HEK293 (cell line): ENCODE results near the gene MYO7A.

Experiments used
- CTCF ChIA-PET: fragments of 350-600 bp; formaldehyde crosslinking; extraction: SDS; loops from one replicate; lab custom pipeline; 2021; ENCODE audit warnings: antibody characterized with exemption; lab: Yijun Ruan, JAX
- POLR2A ChIA-PET: fragments of 300-600 bp; formaldehyde crosslinking; extraction: SDS; loops from one replicate; lab custom pipeline; 2020; ENCODE audit warnings: antibody characterized with exemption, inconsistent platforms; lab: Yijun Ruan, JAX
- H3K27ac ChIP-seq: fragments of 200-500 bp; sonication (Bioruptor generic); 2 replicates; pipeline ENCODE4 v1.5.1; 2014; ENCODE audit warnings: low read depth, low read length, control low read depth, inconsistent platforms; ENCODE audit errors: extremely low read depth
- H3K36me3 ChIP-seq, 2 experiments: fragments of 200-500 bp in 1 of 2; sonication (Bioruptor generic) in 1 of 2; 1 replicate in 1 of 2; 2 replicates in 1 of 2; pipeline ENCODE4 v1.5.1; 2014 to 2017; ENCODE audit warnings: inconsistent platforms in 2 of 2, low read length in 2 of 2; ENCODE audit not compliant: control insufficient read depth in 2 of 2, insufficient read depth in 1 of 2
- H3K4me1 ChIP-seq: fragments of 200-500 bp; sonication (Bioruptor generic); 2 replicates; pipeline ENCODE4 v1.5.1; 2014; ENCODE audit warnings: mild to moderate bottlenecking, low read length, inconsistent platforms; ENCODE audit not compliant: control insufficient read depth, insufficient read depth
- H3K4me3 ChIP-seq: 2 replicates; pipeline ENCODE4 v1.5.1; 2011; ENCODE audit warnings: low read depth, mild to moderate bottlenecking, control low read depth, low read length, moderate library complexity
- H3K9me3 ChIP-seq: fragments of 200-500 bp; sonication (Bioruptor generic); 2 replicates; pipeline ENCODE4 v1.5.1; 2014; ENCODE audit warnings: low read depth, low read length, inconsistent platforms; ENCODE audit not compliant: control insufficient read depth, insufficient read depth
- GLIS1 ChIP-seq: fragments of 450-650 bp; formaldehyde crosslinking; IDR thresholded peaks from 2 replicates; pipeline ENCODE4 v1.5.1; 2016; ENCODE audit warnings: missing biosample characterization, missing genetic modification characterization
- KLF10 ChIP-seq: fragments of 450-650 bp; IDR thresholded peaks from 2 replicates; pipeline ENCODE4 v1.5.1; 2018; ENCODE audit warnings: missing biosample characterization, mild to moderate bottlenecking, missing genetic modification characterization
- OVOL3 ChIP-seq: fragments of 450-650 bp; formaldehyde crosslinking; IDR thresholded peaks from 2 replicates; pipeline ENCODE4 v1.5.1; 2016; ENCODE audit warnings: missing biosample characterization, missing genetic modification characterization
- ZBTB7A ChIP-seq: fragments of 450-650 bp; formaldehyde crosslinking; IDR thresholded peaks from 2 replicates; pipeline ENCODE4 v1.5.1; 2016; ENCODE audit warnings: low read depth, missing biosample characterization, missing genetic modification characterization
- ZNF214 ChIP-seq: fragments of 450-650 bp; formaldehyde crosslinking; IDR thresholded peaks from 2 replicates; pipeline ENCODE4 v1.5.1; 2017; ENCODE audit warnings: missing biosample characterization, mild to moderate bottlenecking, missing genetic modification characterization, borderline replicate concordance
- ZNF221 ChIP-seq: fragments of 450-650 bp; formaldehyde crosslinking; IDR thresholded peaks from 2 replicates; pipeline ENCODE4 v1.5.1; 2017; ENCODE audit warnings: missing biosample characterization, missing genetic modification characterization, borderline replicate concordance
- ZNF23 ChIP-seq: fragments of 450-650 bp; formaldehyde crosslinking; IDR thresholded peaks from 2 replicates; pipeline ENCODE4 v1.5.1; 2016; ENCODE audit warnings: missing biosample characterization, missing genetic modification characterization, borderline replicate concordance
- ZNF350 ChIP-seq: fragments of 450-650 bp; formaldehyde crosslinking; IDR thresholded peaks from 2 replicates; pipeline ENCODE4 v1.5.0; 2017; ENCODE audit warnings: missing biosample characterization, mild to moderate bottlenecking, missing genetic modification characterization
- ZNF354C ChIP-seq: fragments of 450-650 bp; formaldehyde crosslinking; IDR thresholded peaks from 2 replicates; pipeline ENCODE4 v1.5.1; 2016; ENCODE audit warnings: missing biosample characterization, missing genetic modification characterization, low read depth, borderline replicate concordance
- ZNF626 ChIP-seq: fragments of 450-650 bp; sonication (Bioruptor Pico); formaldehyde crosslinking; IDR thresholded peaks from 2 replicates; pipeline ENCODE4 v1.5.1; 2018; ENCODE audit warnings: missing biosample characterization, missing genetic modification characterization, inconsistent platforms
- ZNF777 ChIP-seq: fragments of 450-650 bp; formaldehyde crosslinking; IDR thresholded peaks from 2 replicates; pipeline ENCODE4 v1.5.1; 2017; ENCODE audit warnings: missing biosample characterization, missing genetic modification characterization, borderline replicate concordance
- ZNF843 ChIP-seq: fragments of 450-650 bp; formaldehyde crosslinking; IDR thresholded peaks from 2 replicates; pipeline ENCODE4 v1.5.1; 2016; ENCODE audit warnings: missing biosample characterization, missing genetic modification characterization
- ZSCAN30 ChIP-seq: fragments of 450-650 bp; IDR thresholded peaks from 2 replicates; pipeline ENCODE4 v1.5.1; 2018; ENCODE audit warnings: missing biosample characterization, mild to moderate bottlenecking, missing genetic modification characterization, moderate library complexity
- TF ChIP-seq, protein P1 (sequence below): sonication (generic); formaldehyde crosslinking; IDR thresholded peaks from 2 replicates; pipeline ENCODE4 v1.8.1; 2022; ENCODE audit warnings: mild to moderate bottlenecking, moderate library complexity, missing genetic modification reagents
- TF ChIP-seq, protein P2 (sequence below): fragments of 450-650 bp; formaldehyde crosslinking; IDR thresholded peaks from 2 replicates; pipeline ENCODE4 v1.5.1; 2016; ENCODE audit warnings: missing biosample characterization, missing genetic modification characterization
- TF ChIP-seq, protein P3 (sequence below): fragments of 450-650 bp; formaldehyde crosslinking; optimal IDR thresholded peaks from 2 replicates; pipeline ENCODE3; 2016; ENCODE audit warnings: missing biosample characterization, mild to moderate bottlenecking, missing genetic modification characterization
- TF ChIP-seq, protein P4 (sequence below): fragments of 450-650 bp; formaldehyde crosslinking; IDR thresholded peaks from 2 replicates; pipeline ENCODE4 v1.5.1; 2016; ENCODE audit warnings: missing biosample characterization, missing genetic modification characterization
- TF ChIP-seq, protein P5 (sequence below): fragments of 450-650 bp; formaldehyde crosslinking; IDR thresholded peaks from 2 replicates; pipeline ENCODE4 v1.5.1; 2016; ENCODE audit warnings: missing biosample characterization, missing genetic modification characterization
- TF ChIP-seq, protein P6 (sequence below): fragments of 450-650 bp; formaldehyde crosslinking; IDR thresholded peaks from 2 replicates; pipeline ENCODE4 v1.5.1; 2016; ENCODE audit warnings: missing biosample characterization, missing genetic modification characterization
- TF ChIP-seq, protein P7 (sequence below): fragments of 450-650 bp; formaldehyde crosslinking; IDR thresholded peaks from 2 replicates; pipeline ENCODE4 v1.5.1; 2017; ENCODE audit warnings: missing biosample characterization, missing genetic modification characterization
- TF ChIP-seq, protein P8 (sequence below): fragments of 450-650 bp; formaldehyde crosslinking; conservative IDR thresholded peaks from 2 replicates; pipeline ENCODE4 v1.5.1; 2016; ENCODE audit warnings: low read depth, missing biosample characterization, missing genetic modification characterization

The MYO7A gene

DNA sequence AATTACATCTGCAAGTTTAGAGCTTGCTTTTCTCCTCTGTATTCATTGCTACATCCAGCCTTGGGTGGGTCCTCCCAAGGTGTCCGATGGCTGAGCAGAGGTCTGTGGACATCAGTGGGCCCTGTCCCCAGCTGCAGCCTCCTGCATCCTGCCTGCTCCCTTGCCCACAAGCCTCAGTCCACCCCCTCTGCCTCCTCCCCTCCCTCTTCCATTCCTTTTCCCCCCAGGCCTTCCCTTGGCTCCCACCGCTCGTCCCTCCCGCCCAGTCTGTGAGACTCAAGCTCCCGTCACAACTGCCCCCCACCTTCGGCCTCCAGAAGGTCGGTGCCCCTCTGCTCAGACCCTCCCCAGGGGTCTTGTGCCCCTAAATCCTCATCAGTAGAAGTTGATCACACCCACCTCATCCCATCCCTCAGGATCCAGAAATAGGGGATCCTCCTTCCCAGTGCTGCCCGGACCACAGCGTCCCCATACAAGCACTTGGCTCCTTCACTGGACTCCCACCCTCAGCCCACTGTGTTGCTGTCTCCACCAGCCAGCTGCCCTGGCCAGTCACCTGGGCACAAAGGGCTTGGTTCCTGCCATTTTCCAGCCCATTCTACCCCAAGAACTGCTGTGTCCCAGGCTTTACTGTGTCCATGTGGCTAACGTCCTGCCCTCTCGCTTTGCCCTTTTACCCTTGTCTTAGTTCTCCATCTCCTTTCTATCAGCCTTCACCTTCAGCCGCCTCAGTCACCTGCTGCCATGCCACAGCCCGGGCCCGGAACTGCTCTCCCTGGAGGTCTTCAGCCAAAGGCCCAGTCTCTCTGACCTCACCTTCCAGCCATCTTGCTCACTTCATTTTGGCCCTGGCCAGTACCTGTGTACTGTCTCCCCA lies 27.6 kb upstream of the MYO7A start:
- CTCF ChIA-PET: interaction anchor here (0.7 to 2.9 kb wide), 5 partner anchors 9 to 457 kb away, joined by 3 to 18 read pairs (median 4); no protein-coding TSS in a partner anchor

DNA sequence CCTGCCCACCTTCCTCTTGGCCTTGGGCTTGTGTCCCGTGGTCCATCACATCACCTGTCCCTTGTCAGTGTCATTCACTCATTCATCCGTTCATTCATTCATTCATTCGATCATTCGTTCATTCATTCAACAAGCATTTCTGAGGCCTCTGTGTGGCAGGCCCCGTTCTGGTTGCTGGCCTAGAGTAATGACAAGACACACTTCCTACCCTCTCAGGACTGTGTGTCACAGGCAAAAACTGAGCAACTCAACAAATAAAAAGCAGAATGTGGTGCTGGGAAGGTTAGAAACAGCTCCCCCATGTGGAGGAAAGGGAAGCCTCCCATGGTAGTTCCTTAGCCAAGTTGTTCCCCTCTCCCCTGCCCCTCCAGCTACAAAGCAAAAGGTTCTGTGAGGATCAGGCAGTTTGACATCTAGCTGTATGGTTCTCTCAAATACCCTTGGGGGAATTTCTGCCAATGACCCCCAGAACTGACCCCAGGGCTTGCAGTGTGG lies 27.0 kb upstream of the MYO7A start:
- H3K27ac ChIP-seq: no peak overlapping the region
- no peak overlapping the region for H3K4me3 ChIP-seq
- no peaks in the 10 kb centered on the region for H3K36me3 ChIP-seq
- no peaks in the 10 kb centered on the region for H3K4me1 ChIP-seq
- no peaks in the 10 kb centered on the region for H3K9me3 ChIP-seq
- CTCF ChIA-PET: interaction anchor here (0.5 to 2.9 kb wide), 5 partner anchors 10 to 1246 kb away, joined by 3 to 18 read pairs (median 3); no protein-coding TSS in a partner anchor
- POLR2A ChIA-PET: no interaction called here
- TF ChIP-seq, protein P1, sequence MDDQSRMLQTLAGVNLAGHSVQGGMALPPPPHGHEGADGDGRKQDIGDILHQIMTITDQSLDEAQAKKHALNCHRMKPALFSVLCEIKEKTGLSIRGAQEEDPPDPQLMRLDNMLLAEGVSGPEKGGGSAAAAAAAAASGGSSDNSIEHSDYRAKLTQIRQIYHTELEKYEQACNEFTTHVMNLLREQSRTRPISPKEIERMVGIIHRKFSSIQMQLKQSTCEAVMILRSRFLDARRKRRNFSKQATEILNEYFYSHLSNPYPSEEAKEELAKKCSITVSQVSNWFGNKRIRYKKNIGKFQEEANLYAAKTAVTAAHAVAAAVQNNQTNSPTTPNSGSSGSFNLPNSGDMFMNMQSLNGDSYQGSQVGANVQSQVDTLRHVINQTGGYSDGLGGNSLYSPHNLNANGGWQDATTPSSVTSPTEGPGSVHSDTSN (CRISPR knock-in tag): no peak
- TF ChIP-seq ZNF626 (tag by site-specific recombination) (no peak), ZNF843 (tag by site-specific recombination) (no peak), ZNF354C (no peak)
- TF ChIP-seq, protein P2, sequence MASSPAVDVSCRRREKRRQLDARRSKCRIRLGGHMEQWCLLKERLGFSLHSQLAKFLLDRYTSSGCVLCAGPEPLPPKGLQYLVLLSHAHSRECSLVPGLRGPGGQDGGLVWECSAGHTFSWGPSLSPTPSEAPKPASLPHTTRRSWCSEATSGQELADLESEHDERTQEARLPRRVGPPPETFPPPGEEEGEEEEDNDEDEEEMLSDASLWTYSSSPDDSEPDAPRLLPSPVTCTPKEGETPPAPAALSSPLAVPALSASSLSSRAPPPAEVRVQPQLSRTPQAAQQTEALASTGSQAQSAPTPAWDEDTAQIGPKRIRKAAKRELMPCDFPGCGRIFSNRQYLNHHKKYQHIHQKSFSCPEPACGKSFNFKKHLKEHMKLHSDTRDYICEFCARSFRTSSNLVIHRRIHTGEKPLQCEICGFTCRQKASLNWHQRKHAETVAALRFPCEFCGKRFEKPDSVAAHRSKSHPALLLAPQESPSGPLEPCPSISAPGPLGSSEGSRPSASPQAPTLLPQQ (tag by site-specific recombination): no peak
- TF ChIP-seq, protein P3, sequence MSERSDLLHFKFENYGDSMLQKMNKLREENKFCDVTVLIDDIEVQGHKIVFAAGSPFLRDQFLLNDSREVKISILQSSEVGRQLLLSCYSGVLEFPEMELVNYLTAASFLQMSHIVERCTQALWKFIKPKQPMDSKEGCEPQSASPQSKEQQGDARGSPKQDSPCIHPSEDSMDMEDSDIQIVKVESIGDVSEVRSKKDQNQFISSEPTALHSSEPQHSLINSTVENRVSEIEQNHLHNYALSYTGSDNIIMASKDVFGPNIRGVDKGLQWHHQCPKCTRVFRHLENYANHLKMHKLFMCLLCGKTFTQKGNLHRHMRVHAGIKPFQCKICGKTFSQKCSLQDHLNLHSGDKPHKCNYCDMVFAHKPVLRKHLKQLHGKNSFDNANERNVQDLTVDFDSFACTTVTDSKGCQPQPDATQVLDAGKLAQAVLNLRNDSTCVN: no peak

More for the DNA sequence above, 27.6 kb upstream of the MYO7A start:
- Histone ChIP-seq H3K4me1 (no peaks in the 10 kb centered on the region), H3K9me3 (no peaks in the 10 kb centered on the region), H3K27ac (no peak overlapping the region), H3K4me3 (no peak overlapping the region), H3K36me3 (no peaks in the 10 kb centered on the region)
- no peak for TF ChIP-seq ZNF350 (tag by site-specific recombination)
- TF ChIP-seq, protein P4, sequence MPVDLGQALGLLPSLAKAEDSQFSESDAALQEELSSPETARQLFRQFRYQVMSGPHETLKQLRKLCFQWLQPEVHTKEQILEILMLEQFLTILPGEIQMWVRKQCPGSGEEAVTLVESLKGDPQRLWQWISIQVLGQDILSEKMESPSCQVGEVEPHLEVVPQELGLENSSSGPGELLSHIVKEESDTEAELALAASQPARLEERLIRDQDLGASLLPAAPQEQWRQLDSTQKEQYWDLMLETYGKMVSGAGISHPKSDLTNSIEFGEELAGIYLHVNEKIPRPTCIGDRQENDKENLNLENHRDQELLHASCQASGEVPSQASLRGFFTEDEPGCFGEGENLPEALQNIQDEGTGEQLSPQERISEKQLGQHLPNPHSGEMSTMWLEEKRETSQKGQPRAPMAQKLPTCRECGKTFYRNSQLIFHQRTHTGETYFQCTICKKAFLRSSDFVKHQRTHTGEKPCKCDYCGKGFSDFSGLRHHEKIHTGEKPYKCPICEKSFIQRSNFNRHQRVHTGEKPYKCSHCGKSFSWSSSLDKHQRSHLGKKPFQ (tag by site-specific recombination): no peak
- TF ChIP-seq ZSCAN30 (tag by site-specific recombination): no peak
- no peak for TF ChIP-seq ZNF214 (tag by site-specific recombination)
- TF ChIP-seq ZNF221 (tag by site-specific recombination): no peak
- TF ChIP-seq, protein P5, sequence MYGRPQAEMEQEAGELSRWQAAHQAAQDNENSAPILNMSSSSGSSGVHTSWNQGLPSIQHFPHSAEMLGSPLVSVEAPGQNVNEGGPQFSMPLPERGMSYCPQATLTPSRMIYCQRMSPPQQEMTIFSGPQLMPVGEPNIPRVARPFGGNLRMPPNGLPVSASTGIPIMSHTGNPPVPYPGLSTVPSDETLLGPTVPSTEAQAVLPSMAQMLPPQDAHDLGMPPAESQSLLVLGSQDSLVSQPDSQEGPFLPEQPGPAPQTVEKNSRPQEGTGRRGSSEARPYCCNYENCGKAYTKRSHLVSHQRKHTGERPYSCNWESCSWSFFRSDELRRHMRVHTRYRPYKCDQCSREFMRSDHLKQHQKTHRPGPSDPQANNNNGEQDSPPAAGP: no peak
- no peak for TF ChIP-seq ZBTB7A (tag by site-specific recombination)
- no peak for TF ChIP-seq ZNF777 (tag by site-specific recombination)
- TF ChIP-seq, protein P6, sequence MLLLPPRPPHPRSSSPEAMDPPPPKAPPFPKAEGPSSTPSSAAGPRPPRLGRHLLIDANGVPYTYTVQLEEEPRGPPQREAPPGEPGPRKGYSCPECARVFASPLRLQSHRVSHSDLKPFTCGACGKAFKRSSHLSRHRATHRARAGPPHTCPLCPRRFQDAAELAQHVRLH: no peak
- TF ChIP-seq ZNF23 (tag by site-specific recombination): no peak
- no peak for TF ChIP-seq GLIS1
- TF ChIP-seq, protein P7, sequence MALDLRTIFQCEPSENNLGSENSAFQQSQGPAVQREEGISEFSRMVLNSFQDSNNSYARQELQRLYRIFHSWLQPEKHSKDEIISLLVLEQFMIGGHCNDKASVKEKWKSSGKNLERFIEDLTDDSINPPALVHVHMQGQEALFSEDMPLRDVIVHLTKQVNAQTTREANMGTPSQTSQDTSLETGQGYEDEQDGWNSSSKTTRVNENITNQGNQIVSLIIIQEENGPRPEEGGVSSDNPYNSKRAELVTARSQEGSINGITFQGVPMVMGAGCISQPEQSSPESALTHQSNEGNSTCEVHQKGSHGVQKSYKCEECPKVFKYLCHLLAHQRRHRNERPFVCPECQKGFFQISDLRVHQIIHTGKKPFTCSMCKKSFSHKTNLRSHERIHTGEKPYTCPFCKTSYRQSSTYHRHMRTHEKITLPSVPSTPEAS (tag by site-specific recombination): no peak
- TF ChIP-seq, protein P8, sequence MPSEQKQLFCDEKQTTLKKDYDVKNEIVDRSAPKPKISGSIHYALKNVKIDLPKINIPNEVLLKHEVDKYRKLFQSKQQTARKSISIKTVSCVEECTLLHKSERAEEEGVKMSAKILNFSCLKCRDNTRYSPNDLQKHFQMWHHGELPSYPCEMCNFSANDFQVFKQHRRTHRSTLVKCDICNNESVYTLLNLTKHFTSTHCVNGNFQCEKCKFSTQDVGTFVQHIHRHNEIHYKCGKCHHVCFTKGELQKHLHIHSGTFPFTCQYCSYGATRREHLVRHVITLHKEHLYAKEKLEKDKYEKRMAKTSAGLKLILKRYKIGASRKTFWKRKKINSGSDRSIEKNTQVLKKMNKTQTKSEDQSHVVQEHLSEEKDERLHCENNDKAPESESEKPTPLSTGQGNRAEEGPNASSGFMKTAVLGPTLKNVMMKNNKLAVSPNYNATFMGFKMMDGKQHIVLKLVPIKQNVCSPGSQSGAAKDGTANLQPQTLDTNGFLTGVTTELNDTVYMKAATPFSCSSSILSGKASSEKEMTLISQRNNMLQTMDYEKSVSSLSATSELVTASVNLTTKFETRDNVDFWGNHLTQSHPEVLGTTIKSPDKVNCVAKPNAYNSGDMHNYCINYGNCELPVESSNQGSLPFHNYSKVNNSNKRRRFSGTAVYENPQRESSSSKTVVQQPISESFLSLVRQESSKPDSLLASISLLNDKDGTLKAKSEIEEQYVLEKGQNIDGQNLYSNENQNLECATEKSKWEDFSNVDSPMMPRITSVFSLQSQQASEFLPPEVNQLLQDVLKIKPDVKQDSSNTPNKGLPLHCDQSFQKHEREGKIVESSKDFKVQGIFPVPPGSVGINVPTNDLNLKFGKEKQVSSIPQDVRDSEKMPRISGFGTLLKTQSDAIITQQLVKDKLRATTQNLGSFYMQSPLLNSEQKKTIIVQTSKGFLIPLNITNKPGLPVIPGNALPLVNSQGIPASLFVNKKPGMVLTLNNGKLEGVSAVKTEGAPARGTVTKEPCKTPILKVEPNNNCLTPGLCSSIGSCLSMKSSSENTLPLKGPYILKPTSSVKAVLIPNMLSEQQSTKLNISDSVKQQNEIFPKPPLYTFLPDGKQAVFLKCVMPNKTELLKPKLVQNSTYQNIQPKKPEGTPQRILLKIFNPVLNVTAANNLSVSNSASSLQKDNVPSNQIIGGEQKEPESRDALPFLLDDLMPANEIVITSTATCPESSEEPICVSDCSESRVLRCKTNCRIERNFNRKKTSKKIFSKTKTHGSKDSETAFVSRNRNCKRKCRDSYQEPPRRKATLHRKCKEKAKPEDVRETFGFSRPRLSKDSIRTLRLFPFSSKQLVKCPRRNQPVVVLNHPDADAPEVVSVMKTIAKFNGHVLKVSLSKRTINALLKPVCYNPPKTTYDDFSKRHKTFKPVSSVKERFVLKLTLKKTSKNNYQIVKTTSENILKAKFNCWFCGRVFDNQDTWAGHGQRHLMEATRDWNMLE (tag by site-specific recombination): no peak
- TF ChIP-seq KLF10: no peak
- TF ChIP-seq OVOL3: no peak
- POLR2A ChIA-PET: no interaction called here
